ENCODE results near the gene C12orf75. TPM values are rescaled to one million over a fixed set of nuclear protein-coding genes. Genes with fewer than 3 reads are reported as not detected.
"Not testable (repeated sequence)": the region's sequence is repeated elsewhere in the genome, so short reads cannot be mapped to it uniquely, and the experiment has no call there.

C12orf75 gene
- total and polyA plus RNA-seq, 12 donors = 6.0 to 94.2 (median 10.3) TPM

DNA sequence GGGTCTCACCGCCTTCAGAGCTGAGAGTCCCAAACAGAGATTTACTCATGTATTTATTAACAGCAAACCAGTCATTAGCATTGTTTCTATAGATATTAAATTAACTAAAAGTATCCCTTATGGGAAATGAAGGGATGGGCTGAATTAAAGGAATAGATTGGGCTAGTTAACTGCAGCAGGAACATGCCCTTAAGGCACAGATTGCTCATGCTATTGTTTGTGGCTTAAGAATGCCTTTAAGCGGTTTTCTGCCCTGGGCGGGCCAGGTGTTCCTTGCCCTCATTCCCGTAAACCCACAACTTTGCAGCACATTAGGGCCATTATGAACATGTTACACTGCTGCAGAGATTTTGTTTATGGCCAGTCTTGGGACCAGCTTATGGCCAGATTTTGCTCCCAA lies 21.7 kb upstream of the C12orf75 start:
- H3K27ac ChIP-seq; H3K27me3 ChIP-seq; H3K36me3 ChIP-seq (replicated peaks in 1 of 2); H3K4me3 ChIP-seq; DNase-seq; intact Hi-C loops (cut with DNase I); H3K9me3 ChIP-seq (replicated peaks in 1 of 3): not testable (repeated sequence)
- 93 to 98% (median 93%) methylated on average over 4 of the region's 4 CpGs for WGBS, 4 donors
- H3K4me1 ChIP-seq (replicated peaks in 1 of 2) = peaks cover 0 to 11% of the 10 kb centered on the region in 2 donors

DNA sequence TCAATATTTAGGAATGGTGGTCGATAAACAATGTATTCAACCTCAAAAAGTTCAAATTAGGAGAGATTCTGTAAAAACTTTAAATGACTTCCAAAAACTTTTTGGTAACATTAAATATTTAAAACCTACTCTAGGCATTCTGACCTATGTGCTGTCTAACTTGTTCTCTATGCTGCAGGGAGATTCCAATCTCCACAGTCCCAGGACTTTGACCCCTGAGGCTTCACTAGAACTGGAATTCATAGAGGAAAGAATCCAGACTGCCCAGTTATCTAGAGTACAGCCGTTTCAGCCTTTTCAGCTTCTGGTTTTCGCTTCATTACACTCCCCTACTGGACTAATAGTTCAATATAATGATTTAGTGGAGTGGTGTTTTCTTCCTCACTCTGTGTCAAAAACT lies 21.1 kb upstream of the C12orf75 start:
- H3K27ac ChIP-seq; DNase-seq; H3K4me3 ChIP-seq; H3K9me3 ChIP-seq (replicated peaks in 1 of 3); H3K27me3 ChIP-seq; H3K36me3 ChIP-seq (replicated peaks in 1 of 2); intact Hi-C loops (cut with DNase I): not testable (repeated sequence)
- WGBS, 4 donors = 64 to 90% (median 81%) methylated on average over 3 of the region's 3 CpGs
- H3K4me1 ChIP-seq (replicated peaks in 1 of 2) = peaks cover 0 to 11% of the 10 kb centered on the region in 2 donors

GRCh38 chr12:105310476-105311085 lies 19.9 kb upstream of the C12orf75 start:
- H3K27ac ChIP-seq; H3K9me3 ChIP-seq (replicated peaks in 1 of 3); H3K27me3 ChIP-seq; H3K4me3 ChIP-seq; H3K36me3 ChIP-seq (replicated peaks in 1 of 2); intact Hi-C loops (cut with DNase I): not testable (repeated sequence)
- peak; percentile 24 to 60 (median 40) for DNase-seq
- peaks cover 0 to 11% of the 10 kb centered on the region in 2 donors for H3K4me1 ChIP-seq (replicated peaks in 1 of 2)
- WGBS, 4 donors = 55 to 80% (median 68%) methylated on average over 2 of the region's 2 CpGs

GRCh38 chr12:105311936-105312335 lies 18.6 kb upstream of the C12orf75 start:
- H3K4me3 ChIP-seq; intact Hi-C loops (cut with DNase I); H3K36me3 ChIP-seq (replicated peaks in 1 of 2); H3K9me3 ChIP-seq (replicated peaks in 1 of 3); DNase-seq; H3K27me3 ChIP-seq; H3K27ac ChIP-seq: not testable (repeated sequence)
- H3K4me1 ChIP-seq (replicated peaks in 1 of 2) = peaks cover 0 to 11% of the 10 kb centered on the region in 2 donors
- WGBS, 4 donors = 51 to 57% (median 55%) methylated on average over 2 to 3 of the region's 3 CpGs

- peaks cover 0 to 11% of the 10 kb centered on the region in 2 donors for H3K4me1 ChIP-seq (replicated peaks in 1 of 2)
- H3K9me3 ChIP-seq (replicated peaks in 1 of 3); DNase-seq; H3K36me3 ChIP-seq (replicated peaks in 1 of 2); H3K27me3 ChIP-seq; H3K4me3 ChIP-seq; H3K27ac ChIP-seq; intact Hi-C loops (cut with DNase I): not testable (repeated sequence)
- WGBS, 4 donors = 88 to 93% (median 92%) methylated on average over 8 of the region's 8 CpGs
Measured at GRCh38 chr12:105313755-105314154, 16.7 kb upstream of the C12orf75 start.

DNA sequence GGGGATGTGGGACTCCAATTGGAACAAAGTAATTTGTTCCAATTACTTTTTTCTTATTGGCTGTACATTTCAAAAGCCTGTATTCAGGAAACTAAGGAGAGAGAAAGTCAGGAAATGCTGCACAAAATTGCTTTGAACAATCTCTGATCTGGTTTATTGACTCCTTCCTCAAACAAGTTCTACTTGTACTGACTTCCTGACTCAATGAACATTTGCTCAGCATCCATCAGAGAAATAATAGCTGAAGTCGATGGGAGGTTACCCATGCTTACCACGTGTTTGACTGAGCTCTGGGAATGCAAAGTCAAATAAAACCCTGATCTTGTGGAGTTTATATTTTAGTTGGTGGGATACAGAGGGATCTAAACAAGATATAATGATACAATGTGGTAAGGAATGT lies 15.4 kb upstream of the C12orf75 start:
- intact Hi-C loops (cut with DNase I) = no loop called here
- H3K4me3 ChIP-seq = no peak overlapping the region
- H3K4me1 ChIP-seq (replicated peaks in 1 of 2) = peaks cover 0 to 10% of the 10 kb centered on the region in 2 donors
- no peaks in the 10 kb centered on the region for H3K36me3 ChIP-seq (replicated peaks in 1 of 2)
- no peaks in the 10 kb centered on the region for H3K9me3 ChIP-seq (replicated peaks in 1 of 3)
- no peak overlapping the region for H3K27ac ChIP-seq
- TF ChIP-seq CTCF (IDR thresholded peaks at IDR 0.05) (no peak), POLR2A (IDR thresholded peaks at IDR 0.05) (no peak)
- 71 to 79% (median 76%) methylated on average over 2 of the region's 2 CpGs for WGBS, 4 donors
- H3K27me3 ChIP-seq = no peaks in the 10 kb centered on the region
- no peak for DNase-seq

DNA sequence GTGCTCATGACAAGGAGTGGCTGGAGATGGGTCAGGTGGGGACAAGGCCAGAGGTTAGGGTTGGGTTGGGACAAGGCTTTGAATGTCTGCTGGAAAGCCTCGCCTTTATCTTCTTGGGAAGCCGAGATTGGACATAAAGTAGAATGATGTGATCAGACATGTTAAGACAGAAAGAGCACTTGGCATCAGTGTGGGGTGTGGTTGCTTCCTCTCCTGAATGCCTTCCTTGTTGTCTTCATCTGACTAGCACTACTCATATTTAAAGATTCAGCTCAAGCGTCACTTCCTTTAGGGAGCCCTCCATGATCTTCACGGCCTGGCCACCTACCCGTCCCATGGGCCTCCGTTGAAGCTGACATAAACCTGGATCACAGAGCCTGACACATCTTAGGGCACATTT lies 14.8 kb upstream of the C12orf75 start:
- H3K27me3 ChIP-seq = no peaks in the 10 kb centered on the region
- 91 to 99% (median 95%) methylated on average over 6 of the region's 6 CpGs for WGBS, 4 donors
- H3K27ac ChIP-seq = no peak overlapping the region
- H3K4me1 ChIP-seq (replicated peaks in 1 of 2) = peaks cover 0 to 4% of the 10 kb centered on the region in 2 donors
- no peak for DNase-seq
- no peaks in the 10 kb centered on the region for H3K9me3 ChIP-seq (replicated peaks in 1 of 3)
- intact Hi-C loops (cut with DNase I) = no loop called here
- TF ChIP-seq CTCF (IDR thresholded peaks at IDR 0.05) = no peak
- no peak for TF ChIP-seq POLR2A (IDR thresholded peaks at IDR 0.05)
- H3K4me3 ChIP-seq = no peak overlapping the region
- H3K36me3 ChIP-seq (replicated peaks in 1 of 2) = no peaks in the 10 kb centered on the region

All from adrenal gland (tissue), 12 donors.